Esophagus muscularis mucosa (tissue), 4 donors: ENCODE results near the gene PCSK6. TPM values are rescaled to one million over a fixed set of nuclear protein-coding genes. Genes with fewer than 3 reads are reported as not detected.
A peak's percentile ranks its signal among the peaks of the same experiment; 100 is the strongest.

Experiments used
- DNase-seq: peaks from one replicate; pipeline ENCODE4 v3.0.0-alpha.2; 2017; ENCODE audit errors: extremely low spot score
- H3K27ac ChIP-seq, 4 donors: fragments of 200-600 bp; sonication (generic); replicated peaks in 1 of 4; 1 replicate in 3 of 4; 2 replicates in 1 of 4; pipeline ENCODE4 v1.5.1; 2016 to 2019; ENCODE audit warnings: mild to moderate bottlenecking in 1 of 4
- H3K27me3 ChIP-seq, 4 donors: fragments of 200-600 bp; sonication (generic); one replicate each; pipeline versions ENCODE4 v1.5.1 to v1.6.0; 2016 to 2019
- H3K36me3 ChIP-seq, 4 donors: fragments of 200-600 bp; sonication (generic); one replicate each; pipeline ENCODE4 v1.5.1; 2016 to 2019
- H3K4me1 ChIP-seq, 4 donors: fragments of 200-600 bp; sonication (generic); one replicate each; pipeline ENCODE4 v1.5.1; 2016 to 2019
- H3K4me3 ChIP-seq, 4 donors: fragments of 200-600 bp; sonication (generic); 1 replicate in 2 of 4; 2 replicates in 2 of 4; pipeline ENCODE4 v1.5.1; 2016 to 2019; ENCODE audit warnings: mild to moderate bottlenecking in 4 of 4, moderate library complexity in 1 of 4
- H3K9me3 ChIP-seq, 4 donors: fragments of 200-600 bp; sonication (generic); 1 replicate in 3 of 4; 2 replicates in 1 of 4; pipeline ENCODE4 v1.5.1; 2016 to 2019
- CTCF ChIP-seq, 3 experiments: fragments of 200-600 bp in 2 of 3; fragments of 450-650 bp in 1 of 3; sonication (generic) in 2 of 3; IDR thresholded peaks; one replicate each; pipeline ENCODE4 v1.5.1; 2017 to 2019; ENCODE audit warnings: antibody characterized with exemption in 3 of 3, mild to moderate bottlenecking in 2 of 3, moderate library complexity in 1 of 3
- EP300 ChIP-seq: sonication (generic); formaldehyde crosslinking; IDR thresholded peaks from one replicate; pipeline ENCODE4 v1.6.1; 2017; ENCODE audit warnings: antibody characterized with exemption
- POLR2A ChIP-seq: fragments of 450-650 bp; IDR thresholded peaks from one replicate; pipeline ENCODE4 v1.6.1; 2017; ENCODE audit warnings: antibody characterized with exemption, moderate library complexity, mild to moderate bottlenecking, low read depth
- POLR2AphosphoS5 ChIP-seq, 2 donors: sonication (generic); formaldehyde crosslinking; IDR thresholded peaks; one replicate each; pipeline ENCODE4 v1.6.1; 2017; ENCODE audit warnings: antibody characterized with exemption in 2 of 2
- WGBS: methylation state at CpG from one replicate; pipeline ENCODE4 v1.1.5; 2018; 5-methylcytosine and 5-hydroxymethylcytosine counted together
- intact Hi-C: fragments of 100-400 bp; cut with DNase I; formaldehyde crosslinking; loops from one replicate; pipeline ENCODE4 v1.15.1; 2023
- total RNA-seq, 4 donors: library from RNA; depleted of rRNA; stranded (reverse); fragments of >200 nt; gene quantifications; one replicate each; pipeline versions ENCODE4 v1.1.0 to v1.2.1, GENCODE V29; 2016

Gene PCSK6
- total RNA-seq, 4 donors from 2014 or later = 13.6 to 24.1 (median 15.3) TPM

GRCh38 chr15:101472033-101472432, 17.5 kb downstream of the PCSK6 start:
- TF ChIP-seq CTCF (IDR thresholded peaks at IDR 0.05) (no peak), POLR2AphosphoS5 (IDR thresholded peaks at IDR 0.05) (no peak), POLR2A (no peak), EP300 (no peak)
- DNase-seq = no peak
- intact Hi-C loops = no loop called here

GRCh38 chr15:101470548-101471239, 18.8 kb downstream of the PCSK6 start:
- Histone ChIP-seq H3K27me3 (peaks cover 0 to 9% (median 0%) of the 10 kb centered on the region in 4 donors), H3K4me1 (peaks cover 0 to 6% (median 2%) of the 10 kb centered on the region in 4 donors), H3K27ac (no peak overlapping the region), H3K36me3 (no peaks in the 10 kb centered on the region), H3K9me3 (no peaks in the 10 kb centered on the region), H3K4me3 (no peak overlapping the region)
- intact Hi-C loops = no loop called here
- DNase-seq = no peak
- no peak for TF ChIP-seq POLR2AphosphoS5 (IDR thresholded peaks at IDR 0.05)
- TF ChIP-seq CTCF (IDR thresholded peaks at IDR 0.05) = no peak
- no peak for TF ChIP-seq POLR2A
- no peak for TF ChIP-seq EP300
- WGBS = 80% methylated on average over 15 of the region's 15 CpGs

More at GRCh38 chr15:101472033-101472432, 17.5 kb downstream of the PCSK6 start:
- H3K4me1 ChIP-seq = peaks cover 0 to 6% (median 2%) of the 10 kb centered on the region in 4 donors
- peaks cover 0 to 4% (median 0%) of the 10 kb centered on the region in 4 donors for H3K27me3 ChIP-seq
- no peaks in the 10 kb centered on the region for H3K36me3 ChIP-seq
- H3K9me3 ChIP-seq = no peaks in the 10 kb centered on the region
- H3K4me3 ChIP-seq = no peak overlapping the region
- 73% methylated on average over 13 of the region's 13 CpGs for WGBS
- no peak overlapping the region for H3K27ac ChIP-seq

GRCh38 chr15:101469520-101470288, 19.8 kb downstream of the PCSK6 start:
- peaks cover 0 to 9% (median 0%) of the 10 kb centered on the region in 4 donors for H3K27me3 ChIP-seq
- peaks cover 0 to 6% (median 2%) of the 10 kb centered on the region in 4 donors for H3K4me1 ChIP-seq
- TF ChIP-seq CTCF (IDR thresholded peaks at IDR 0.05) = no peak
- no peak for TF ChIP-seq POLR2AphosphoS5 (IDR thresholded peaks at IDR 0.05)
- no peak for TF ChIP-seq EP300
- TF ChIP-seq POLR2A = no peak
- H3K4me3 ChIP-seq = peak overlapping the region in 3 of 4 donors; percentile 5 to 15 (median 12)
- intact Hi-C loops = no loop called here
- no peaks in the 10 kb centered on the region for H3K9me3 ChIP-seq
- WGBS = 60% methylated on average over 21 of the region's 21 CpGs
- no peaks in the 10 kb centered on the region for H3K36me3 ChIP-seq
- no peak for DNase-seq
- H3K27ac ChIP-seq = peak overlapping the region; percentile 21 to 31 (median 26)

GRCh38 chr15:101466188-101466587, 23.3 kb downstream of the PCSK6 start:
- Histone ChIP-seq H3K4me1 (peaks cover 0 to 6% (median 2%) of the 10 kb centered on the region in 4 donors), H3K27ac (no peak overlapping the region)
- 93% methylated on average over 9 of the region's 9 CpGs for WGBS

More at GRCh38 chr15:101466188-101466587, 23.3 kb downstream of the PCSK6 start:
- Histone ChIP-seq H3K4me3 (no peak overlapping the region), H3K27me3 (peaks cover 0 to 5% (median 0%) of the 10 kb centered on the region in 4 donors), H3K9me3 (no peaks in the 10 kb centered on the region), H3K36me3 (no peaks in the 10 kb centered on the region)
- intact Hi-C loops = no loop called here
- no peak for TF ChIP-seq POLR2A
- no peak for TF ChIP-seq CTCF (IDR thresholded peaks at IDR 0.05)
- TF ChIP-seq EP300 = no peak
- no peak for TF ChIP-seq POLR2AphosphoS5 (IDR thresholded peaks at IDR 0.05)
- no peak for DNase-seq
